Vagina (tissue), 2 donors: Measurements from ENCODE around the gene DNASE1L1. TPM values are rescaled to one million over a fixed set of nuclear protein-coding genes. Genes with fewer than 3 reads are reported as not detected.

Experiments
- DNase-seq, 2 donors: peaks; one replicate each; pipeline ENCODE4 v3.0.0-alpha.2; 2017; ENCODE audit errors: extremely low spot score in 2 of 2
- H3K27ac ChIP-seq: fragments of 200-600 bp; sonication (generic); one replicate; pipeline ENCODE4 v1.5.1; 2019
- H3K27me3 ChIP-seq: fragments of 200-600 bp; sonication (generic); one replicate; pipeline ENCODE4 v1.5.1; 2019
- H3K36me3 ChIP-seq, 2 donors: fragments of 200-600 bp; sonication (generic); one replicate each; pipeline ENCODE4 v1.5.1; 2017 to 2019
- H3K4me1 ChIP-seq: fragments of 200-600 bp; sonication (generic); one replicate; pipeline ENCODE4 v1.5.1; 2019
- H3K4me3 ChIP-seq, 2 donors: fragments of 200-600 bp; sonication (generic); 1 replicate in 1 of 2; 2 replicates in 1 of 2; pipeline ENCODE4 v1.5.1; 2016 to 2019
- H3K9me3 ChIP-seq: fragments of 200-600 bp; sonication (generic); one replicate; pipeline ENCODE4 v1.5.1; 2019
- CTCF ChIP-seq, 3 experiments: fragments of 450-650 bp in 2 of 3; fragments of 200-600 bp in 1 of 3; sonication (generic) in 1 of 3; IDR thresholded peaks; one replicate each; pipeline ENCODE4 v1.5.1; 2017 to 2019; ENCODE audit warnings: antibody characterized with exemption in 3 of 3, mild to moderate bottlenecking in 2 of 3, moderate library complexity in 2 of 3
- POLR2A ChIP-seq, 2 donors: fragments of 450-650 bp; IDR thresholded peaks; one replicate each; pipeline ENCODE4 v1.6.1; 2017; ENCODE audit warnings: antibody characterized with exemption in 2 of 2, mild to moderate bottlenecking in 2 of 2, moderate library complexity in 2 of 2
- POLR2AphosphoS5 ChIP-seq, 2 donors: sonication (generic); formaldehyde crosslinking; IDR thresholded peaks; one replicate each; pipeline ENCODE4 v1.9.0; 2017; ENCODE audit warnings: antibody characterized with exemption in 2 of 2, mild to moderate bottlenecking in 2 of 2, low read depth in 1 of 2; ENCODE audit not compliant: insufficient read depth in 1 of 2
- intact Hi-C: fragments of 100-400 bp; cut with DNase I; formaldehyde crosslinking; loops from one replicate; pipeline ENCODE4 v1.15.1; 2023
- total RNA-seq: library from RNA; depleted of rRNA; stranded (reverse); fragments of >200 nt; gene quantifications from one replicate; pipeline ENCODE4 v1.2.3, GENCODE V29; 2016

Gene DNASE1L1
- total RNA-seq, 1 donor from 2014 or later, result 52.1 TPM

- H3K27ac ChIP-seq, result peak overlapping the region; percentile 88
- intact Hi-C loops, result no loop called here
- no peaks in the 10 kb centered on the region for H3K9me3 ChIP-seq
- H3K27me3 ChIP-seq, result no peaks in the 10 kb centered on the region
- peaks cover 52% of the 10 kb centered on the region for H3K4me1 ChIP-seq
- peak overlapping the region; percentile 66 to 75 for H3K4me3 ChIP-seq
- no peak for TF ChIP-seq CTCF (IDR thresholded peaks at IDR 0.05)
- peak in 1 of 2 donors; percentile 65 for TF ChIP-seq POLR2A (IDR thresholded peaks at IDR 0.05)
- peak; percentile 67 to 80 for TF ChIP-seq POLR2AphosphoS5 (IDR thresholded peaks at IDR 0.05; ENCODE audit: insufficient read depth in 1 of 2, low read depth in 1 of 2)
- peaks cover 0 to 28% of the 10 kb centered on the region in 2 donors for H3K36me3 ChIP-seq
- no peak for DNase-seq
Observed at GRCh38 chrX:154369449-154370299, 39.4 kb downstream of the DNASE1L1 start.

- intact Hi-C loops, result no loop called here
- DNase-seq, result no peak
- Histone ChIP-seq H3K36me3 (peaks cover 0 to 37% of the 10 kb centered on the region in 2 donors), H3K27me3 (no peaks in the 10 kb centered on the region), H3K4me1 (peaks cover 49% of the 10 kb centered on the region), H3K9me3 (no peaks in the 10 kb centered on the region), H3K4me3 (peak overlapping the region; percentile 66 to 75), H3K27ac (peak overlapping the region; percentile 88)
- TF ChIP-seq CTCF (IDR thresholded peaks at IDR 0.05) (no peak), POLR2A (IDR thresholded peaks at IDR 0.05) (peak in 1 of 2 donors; percentile 32), POLR2AphosphoS5 (IDR thresholded peaks at IDR 0.05; ENCODE audit: insufficient read depth in 1 of 2, low read depth in 1 of 2) (peak in 1 of 2 donors; percentile 81)
Observed at GRCh38 chrX:154368630-154369448, 40.2 kb downstream of the DNASE1L1 start.

DNA sequence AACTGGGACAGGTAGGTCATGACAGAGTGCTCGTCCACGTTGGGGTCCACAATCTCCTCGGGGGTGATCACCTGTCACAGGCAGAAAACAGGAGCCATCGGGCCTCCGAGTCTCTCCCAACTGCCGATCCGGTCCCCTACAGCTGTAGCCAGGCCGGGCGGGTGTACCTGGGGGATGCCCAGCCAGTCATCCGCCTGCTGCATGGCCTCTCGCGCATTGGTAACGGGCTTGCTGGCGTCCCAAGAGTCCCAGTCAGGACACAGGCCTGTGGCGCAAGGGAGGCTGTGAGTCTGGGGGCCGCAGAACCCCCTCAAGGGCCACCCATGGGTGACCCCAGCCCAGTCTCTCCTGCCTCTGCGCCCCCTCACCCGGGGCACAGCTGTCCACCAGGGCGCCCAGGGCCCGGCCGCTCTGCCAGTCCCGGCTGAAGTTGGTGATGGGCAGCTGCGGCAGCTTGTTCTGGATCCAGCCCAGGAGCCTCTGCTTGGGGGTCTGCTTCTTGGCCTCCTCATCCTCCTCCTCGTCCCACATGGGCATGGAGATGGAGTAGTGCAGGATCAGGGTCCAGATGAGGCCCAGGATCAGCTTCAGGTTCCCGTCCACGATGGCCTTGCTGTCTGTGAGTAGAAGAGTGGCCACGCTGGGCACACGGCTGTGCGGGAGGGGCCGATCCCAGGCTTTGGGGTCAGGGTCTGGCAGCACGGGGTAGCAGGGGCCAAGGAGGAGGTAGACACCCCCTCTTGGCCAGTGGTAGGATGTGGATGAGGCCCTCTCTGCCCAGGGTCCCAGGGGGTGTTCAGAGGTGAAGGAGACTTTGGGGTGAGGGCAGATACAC is 41.4 kb downstream of the DNASE1L1 start:
- Histone ChIP-seq H3K4me3 (peak overlapping the region in 1 of 2 donors; percentile 75), H3K9me3 (no peaks in the 10 kb centered on the region), H3K36me3 (peaks cover 0 to 47% of the 10 kb centered on the region in 2 donors), H3K4me1 (peaks cover 45% of the 10 kb centered on the region), H3K27ac (peak overlapping the region; percentile 88), H3K27me3 (no peaks in the 10 kb centered on the region)
- no peak for TF ChIP-seq POLR2AphosphoS5 (IDR thresholded peaks at IDR 0.05; ENCODE audit: insufficient read depth in 1 of 2, low read depth in 1 of 2)
- no peak for DNase-seq
- intact Hi-C loops, result no loop called here

DNA sequence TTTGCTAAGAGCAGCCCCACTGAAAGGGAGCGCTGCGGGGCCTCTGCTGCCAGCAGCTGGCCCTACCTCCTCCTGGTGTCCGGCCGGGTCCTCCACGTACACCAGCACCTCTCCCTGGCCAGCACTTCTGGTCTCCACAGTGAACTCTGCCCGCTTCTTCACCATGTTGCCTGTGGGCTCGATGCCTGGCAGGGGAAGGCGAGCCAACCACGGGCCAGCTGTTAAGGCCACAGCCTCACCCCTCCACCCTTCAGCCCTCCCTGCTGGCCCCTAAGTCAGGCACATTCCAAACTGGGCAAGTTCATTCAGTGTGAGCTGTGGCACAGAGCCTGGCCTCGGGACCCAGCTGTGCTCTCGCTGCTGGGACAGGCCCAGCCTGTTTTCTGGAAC is 42.4 kb downstream of the DNASE1L1 start:
- no peaks in the 10 kb centered on the region for H3K27me3 ChIP-seq
- peak overlapping the region in 1 of 2 donors; percentile 75 for H3K4me3 ChIP-seq
- intact Hi-C loops, result no loop called here
- H3K36me3 ChIP-seq, result peaks cover 0 to 57% of the 10 kb centered on the region in 2 donors
- peaks cover 38% of the 10 kb centered on the region for H3K4me1 ChIP-seq
- TF ChIP-seq CTCF (IDR thresholded peaks at IDR 0.05) (no peak), POLR2AphosphoS5 (IDR thresholded peaks at IDR 0.05; ENCODE audit: insufficient read depth in 1 of 2, low read depth in 1 of 2) (no peak), POLR2A (IDR thresholded peaks at IDR 0.05) (no peak)
- DNase-seq, result no peak
- H3K27ac ChIP-seq, result peak overlapping the region; percentile 88
- H3K9me3 ChIP-seq, result no peaks in the 10 kb centered on the region
